ENCODE measurements around the gene AGPAT4. TPM values are rescaled to one million over a fixed set of nuclear protein-coding genes. Genes with fewer than 3 reads are reported as not detected.
A peak's percentile ranks its signal among the peaks of the same experiment; 100 is the strongest.

Gene AGPAT4
- total RNA-seq, 4 donors from 2014 or later, result 7.2 to 20.2 (median 12.5) TPM

GRCh38 chr6:161276605-161277155 lies 2.8 kb upstream of the AGPAT4 start:
- no peak for ATAC-seq (ENCODE audit: low FRiP score)
- DNase-seq (ENCODE audit: low spot score), result no peak
- TF ChIP-seq, protein P1, sequence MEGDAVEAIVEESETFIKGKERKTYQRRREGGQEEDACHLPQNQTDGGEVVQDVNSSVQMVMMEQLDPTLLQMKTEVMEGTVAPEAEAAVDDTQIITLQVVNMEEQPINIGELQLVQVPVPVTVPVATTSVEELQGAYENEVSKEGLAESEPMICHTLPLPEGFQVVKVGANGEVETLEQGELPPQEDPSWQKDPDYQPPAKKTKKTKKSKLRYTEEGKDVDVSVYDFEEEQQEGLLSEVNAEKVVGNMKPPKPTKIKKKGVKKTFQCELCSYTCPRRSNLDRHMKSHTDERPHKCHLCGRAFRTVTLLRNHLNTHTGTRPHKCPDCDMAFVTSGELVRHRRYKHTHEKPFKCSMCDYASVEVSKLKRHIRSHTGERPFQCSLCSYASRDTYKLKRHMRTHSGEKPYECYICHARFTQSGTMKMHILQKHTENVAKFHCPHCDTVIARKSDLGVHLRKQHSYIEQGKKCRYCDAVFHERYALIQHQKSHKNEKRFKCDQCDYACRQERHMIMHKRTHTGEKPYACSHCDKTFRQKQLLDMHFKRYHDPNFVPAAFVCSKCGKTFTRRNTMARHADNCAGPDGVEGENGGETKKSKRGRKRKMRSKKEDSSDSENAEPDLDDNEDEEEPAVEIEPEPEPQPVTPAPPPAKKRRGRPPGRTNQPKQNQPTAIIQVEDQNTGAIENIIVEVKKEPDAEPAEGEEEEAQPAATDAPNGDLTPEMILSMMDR (IDR thresholded peaks at IDR 0.05), result no peak

- TF ChIP-seq, protein P1 (IDR thresholded peaks at IDR 0.05), result no peak
- ATAC-seq (ENCODE audit: low FRiP score) (no peak), DNase-seq (ENCODE audit: low spot score) (no peak)
These were observed 1.0 kb upstream of the AGPAT4 start for GRCh38 chr6:161274898-161275297.

- TF ChIP-seq, protein P1 (IDR thresholded peaks at IDR 0.05), result no peak
- DNase-seq (ENCODE audit: low spot score), result no peak
- ATAC-seq (ENCODE audit: low FRiP score), result peak; percentile 1
These were observed 612 bp upstream of the AGPAT4 start for GRCh38 chr6:161274488-161274858.

DNA sequence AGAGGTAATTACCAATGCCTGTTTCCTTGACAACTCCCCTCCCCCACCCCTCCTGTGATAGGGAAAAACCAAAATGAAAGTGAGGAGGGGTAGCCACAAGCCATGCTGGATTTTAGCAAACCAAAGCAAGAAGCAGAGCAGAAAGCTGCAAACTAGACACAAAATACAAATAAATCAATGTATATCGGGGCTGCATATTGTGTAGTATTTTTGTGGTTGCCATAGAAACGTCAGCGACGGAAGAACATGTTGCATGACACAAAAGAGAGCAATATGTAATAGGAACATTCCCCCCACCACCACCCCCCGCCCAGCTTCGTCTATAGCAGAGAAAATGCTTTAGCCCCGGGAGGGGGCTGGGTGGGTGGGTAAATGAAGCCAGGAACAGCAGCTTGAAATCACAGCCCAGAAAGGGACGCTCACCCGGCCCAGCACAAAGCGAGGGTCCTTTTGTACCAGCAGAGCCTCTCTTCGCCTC lies 548 bp downstream of the AGPAT4 start:
- DNase-seq (ENCODE audit: low spot score), result no peak
- peak; percentile 7 for ATAC-seq (ENCODE audit: low FRiP score)
- TF ChIP-seq, protein P1 (IDR thresholded peaks at IDR 0.05), result no peak

DNA sequence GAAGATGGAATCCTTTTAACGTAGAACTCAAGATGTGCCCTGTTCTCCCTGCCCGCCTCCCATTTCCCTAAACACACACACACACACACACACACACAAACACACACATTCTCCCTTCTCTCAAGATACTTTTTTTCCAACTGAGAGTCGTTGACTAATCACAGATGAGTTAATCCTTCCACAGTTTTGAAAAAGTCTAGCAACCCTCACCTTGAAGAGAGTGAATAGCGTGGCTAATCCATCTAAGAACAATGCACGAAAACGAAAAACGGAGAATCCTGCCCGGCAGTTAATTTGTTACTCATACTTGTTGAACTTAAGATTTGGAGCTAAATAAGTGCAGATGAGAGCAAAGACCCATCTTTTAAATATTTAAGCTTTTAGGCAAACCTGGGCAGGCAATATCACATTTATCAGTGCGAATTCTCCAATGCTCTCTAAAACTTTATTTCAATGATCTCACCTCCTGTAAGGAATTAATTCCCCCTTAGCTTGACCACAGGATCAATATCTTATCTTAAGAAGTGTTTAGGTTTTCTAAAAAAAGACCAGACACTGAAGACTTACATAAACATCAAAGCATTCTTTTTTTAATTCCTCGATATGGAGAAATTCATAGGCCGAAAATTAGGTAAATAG lies 1.1 kb downstream of the AGPAT4 start:
- ATAC-seq (ENCODE audit: low FRiP score), result peak; percentile 25
- TF ChIP-seq, protein P1 (IDR thresholded peaks at IDR 0.05), result no peak
- no peak for DNase-seq (ENCODE audit: low spot score)

DNA sequence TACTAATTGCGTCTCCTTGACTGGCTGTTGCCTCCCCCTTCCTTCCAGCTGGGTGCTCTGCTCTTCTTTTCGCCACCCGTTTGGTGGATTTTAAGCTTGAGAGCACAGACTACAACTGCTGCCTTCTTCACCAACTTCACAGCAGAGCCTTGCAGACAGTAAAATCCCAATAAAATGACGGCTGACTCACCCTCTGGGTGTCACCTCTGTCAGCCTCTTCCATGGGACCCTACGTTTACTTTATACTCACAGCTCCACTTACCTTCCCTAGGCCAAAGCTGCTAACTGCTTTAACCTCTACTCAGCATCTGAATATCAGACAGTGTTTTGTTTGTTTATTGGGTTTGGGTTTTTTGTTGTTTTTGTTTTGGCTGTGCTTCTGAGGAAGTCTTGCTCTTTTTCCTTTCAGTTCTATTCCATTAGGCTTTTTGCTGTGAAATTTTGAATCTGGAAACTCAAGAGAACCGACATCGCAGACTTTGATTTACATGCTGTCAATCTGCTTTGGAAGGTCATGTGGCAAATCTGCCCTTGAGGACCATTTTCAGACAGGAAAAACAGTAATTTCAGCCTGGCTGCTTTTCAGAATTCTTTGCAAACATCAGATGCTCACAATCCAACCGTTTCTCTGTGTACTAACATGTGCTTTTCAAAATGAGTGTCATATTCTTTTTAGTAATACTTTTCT lies 2.4 kb downstream of the AGPAT4 start:
- ATAC-seq (ENCODE audit: low FRiP score) (no peak), DNase-seq (ENCODE audit: low spot score) (no peak)
- TF ChIP-seq, protein P1 (IDR thresholded peaks at IDR 0.05), result no peak
